GM12878 (cell line): ENCODE data around the gene URI1. TPM values are rescaled to one million over a fixed set of nuclear protein-coding genes. Genes with fewer than 3 reads are reported as not detected.
A peak's percentile ranks its signal among the peaks of the same experiment; 100 is the strongest.

ENCODE experiments used
- ATAC-seq: fragments of 200-7000 bp; cut with Tn5 transposase; 3 replicates; pipeline ENCODE4 v1.9.1; 2020; ENCODE audit warnings: mild to moderate bottlenecking, moderate library complexity
- BruUV-seq: library from RNA; stranded (reverse); fragments of 400-500 nt; replicated peaks from 2 replicates; lab custom pipeline; 2021; lab: Mats Ljungman, UMichigan
- CTCF ChIA-PET: fragments of 300-600 bp; sonication (Branson Sonifier 250); formaldehyde crosslinking; extraction: SDS; loops from one replicate; lab custom pipeline; 2021; ENCODE audit warnings: inconsistent platforms; lab: Yijun Ruan, JAX
- POLR2A ChIA-PET: fragments of 350-600 bp; formaldehyde crosslinking; extraction: SDS; loops from one replicate; lab custom pipeline; 2021; ENCODE audit warnings: inconsistent platforms; lab: Charles Lee
- RAD21 ChIA-PET: fragments of 300-600 bp; sonication (Branson Sonifier 250); formaldehyde crosslinking; loops from one replicate; lab custom pipeline; 2023; ENCODE audit warnings: antibody characterized with exemption; ENCODE audit not compliant: unreplicated experiment; lab: Charles Lee
- SMC1A ChIA-PET: fragments of 300-600 bp; sonication (Branson Sonifier 250); formaldehyde crosslinking; loops from one replicate; lab custom pipeline; 2023; ENCODE audit not compliant: unreplicated experiment, uncharacterized antibody; lab: Charles Lee
- DNase-seq: peaks from one replicate; pipeline ENCODE4 v3.0.0-alpha.2; 2011; ENCODE audit warnings: low read depth, low spot score
- FAIRE-seq: peaks from 3 replicates; lab custom pipeline; 2011; peaks lifted over from hg19 to GRCh38; lab: Jason Lieb, UNC
- H2AFZ ChIP-seq: 2 replicates; pipeline ENCODE4 v1.6.0; 2011; ENCODE audit warnings: low read depth, low read length, control low read depth; ENCODE audit not compliant: control insufficient read depth
- H3K27ac ChIP-seq: 2 replicates; pipeline ENCODE4 v1.5.1; 2011; ENCODE audit warnings: control low read depth; ENCODE audit not compliant: control insufficient read depth, insufficient read depth
- H3K27me3 ChIP-seq, 2 experiments: replicated peaks in 1 of 2; 2 replicates each; pipeline versions ENCODE4 v1.6.0 to v1.6.1; 2011; ENCODE audit warnings: low read length in 1 of 2; ENCODE audit not compliant: control insufficient read depth in 2 of 2, insufficient read depth in 2 of 2
- H3K36me3 ChIP-seq, 2 experiments: 2 replicates each; pipeline ENCODE4 v1.5.1; 2011; ENCODE audit warnings: low read length in 1 of 2; ENCODE audit not compliant: control insufficient read depth in 2 of 2, insufficient read depth in 2 of 2
- H3K4me1 ChIP-seq: 2 replicates; pipeline ENCODE4 v1.6.1; 2011; ENCODE audit warnings: mild to moderate bottlenecking, low read length, moderate library complexity, mixed read lengths; ENCODE audit not compliant: control insufficient read depth, insufficient read depth
- H3K4me2 ChIP-seq: 2 replicates; pipeline ENCODE4 v1.6.0; 2011; ENCODE audit warnings: control low read depth; ENCODE audit not compliant: control insufficient read depth, insufficient read depth
- H3K4me3 ChIP-seq: fragments of 200-600 bp; sonication (generic); 2 replicates; pipeline ENCODE4 v1.5.1; 2016
- H3K79me2 ChIP-seq: 2 replicates; pipeline ENCODE4 v1.6.0; 2011; ENCODE audit warnings: low read length; ENCODE audit not compliant: control insufficient read depth, insufficient read depth
- H3K9ac ChIP-seq: 2 replicates; pipeline ENCODE4 v1.8.0; 2011; ENCODE audit warnings: low read length, control low read depth, mixed read lengths; ENCODE audit not compliant: control insufficient read depth, insufficient read depth
- H3K9me3 ChIP-seq: replicated peaks from 3 replicates; pipeline ENCODE4 v1.5.1; 2011; ENCODE audit warnings: mild to moderate bottlenecking, low read length; ENCODE audit not compliant: control insufficient read depth, insufficient read depth
- H4K20me1 ChIP-seq: 2 replicates; pipeline ENCODE4 v1.6.0; 2011; ENCODE audit not compliant: control insufficient read depth, insufficient read depth
- EED ChIP-seq: sonication (generic); IDR thresholded peaks from 2 replicates; pipeline ENCODE4 v1.6.1; 2016; ENCODE audit warnings: antibody characterized with exemption, low read depth
- EZH2 ChIP-seq: IDR thresholded peaks from 2 replicates; pipeline ENCODE4 v1.6.1; 2012; ENCODE audit warnings: low read depth, mild to moderate bottlenecking, control low read depth, inconsistent platforms, low read length, borderline replicate concordance; ENCODE audit not compliant: control insufficient read depth
- GATAD2B ChIP-seq: fragments of 450-650 bp; conservative IDR thresholded peaks from 2 replicates; pipeline ENCODE4 v1.6.1; 2017; ENCODE audit warnings: low read depth, mild to moderate bottlenecking, moderate library complexity
- NR2C1 ChIP-seq: fragments of 450-650 bp; IDR thresholded peaks from 2 replicates; pipeline ENCODE4 v1.6.1; 2017; ENCODE audit warnings: antibody characterized with exemption, mild to moderate bottlenecking, moderate library complexity
- POLR2AphosphoS5 ChIP-seq: IDR thresholded peaks from 2 replicates; pipeline ENCODE4 v1.6.1; 2011; ENCODE audit warnings: mild to moderate bottlenecking, low read length, inconsistent platforms
- RCOR1 ChIP-seq: conservative IDR thresholded peaks from 2 replicates; pipeline ENCODE4 v1.6.1; 2012; ENCODE audit warnings: low read depth, low read length, improper control_type of control experiment
- SREBF1 ChIP-seq: IDR thresholded peaks from 2 replicates; pipeline ENCODE4 v1.6.1; 2012; ENCODE audit warnings: mild to moderate bottlenecking, low read length
- SRF ChIP-seq, 2 experiments: IDR thresholded peaks; 2 replicates each; pipeline ENCODE4 v1.6.1; 2011; ENCODE audit warnings: low read depth in 2 of 2, low read length in 2 of 2, mild to moderate bottlenecking in 1 of 2, moderate library complexity in 1 of 2
- STAT3 ChIP-seq: IDR thresholded peaks from 2 replicates; pipeline ENCODE4 v1.6.1; 2011; ENCODE audit warnings: low read depth, low read length, improper control_type of control experiment
- TARDBP ChIP-seq: IDR thresholded peaks from 2 replicates; pipeline ENCODE4 v1.6.1; 2016; ENCODE audit warnings: borderline replicate concordance
- ZNF384 ChIP-seq: IDR thresholded peaks from 2 replicates; pipeline ENCODE4 v1.6.1; 2012; ENCODE audit warnings: low read depth, mild to moderate bottlenecking, low read length, improper control_type of control experiment, borderline replicate concordance
- WGBS: methylation state at CpG from one replicate; pipeline ENCODE4 v1.1.6; 2016; ENCODE audit warnings: low lambda C conversion rate; ENCODE audit not compliant: insufficient replicate concordance, insufficient coverage; ENCODE audit errors: missing lambda C conversion rate; 5-methylcytosine and 5-hydroxymethylcytosine counted together
- in situ Hi-C: fragments of 300-500 bp; cut with MboI; formaldehyde crosslinking; loops from 9 replicates; pipeline ENCODE4 v1.14.3; 2018; ENCODE audit warnings: mixed read lengths
- intact Hi-C: fragments of 100-400 bp; cut with micrococcal nuclease; formaldehyde crosslinking; loops from one replicate; pipeline ENCODE4 v1.14.2; 2022; ENCODE audit not compliant: unreplicated experiment
- polyA plus RNA-seq, 11 experiments: library from polyadenylated mRNA; depleted of rRNA in 4 of 11; unstranded in 6 of 11; stranded (reverse) in 5 of 11; fragments of >200 nt; fragmentation: Nextera tagmentation in 4 of 11; fragmentation: Illumina TruSeq in 1 of 11; extraction: Ambion mirVana in 4 of 11; extraction: Trizol in 1 of 11; gene quantifications; 1 replicate in 1 of 11; 2 replicates in 10 of 11; pipeline versions ENCODE4 v1.2.1 to v1.2.3, GENCODE V29; 2011 to 2016; ENCODE audit warnings: inconsistent platforms in 2 of 11, missing spikeins in 2 of 11, low read depth in 1 of 11
- total RNA-seq, 4 experiments: library from RNA; depleted of rRNA in 3 of 4; stranded (reverse); fragments of >200 nt in 3 of 4; fragmentation: Illumina TruSeq in 1 of 4; extraction: Trizol in 1 of 4; gene quantifications; 2 replicates each; pipeline versions ENCODE4 v1.2.1 to v1.2.3, GENCODE V29; 2013 to 2021
- TF ChIP-seq, protein P1 (sequence below): fragments of 450-650 bp; IDR thresholded peaks from 2 replicates; pipeline ENCODE4 v1.6.1; 2017; ENCODE audit warnings: mild to moderate bottlenecking, moderate library complexity
- TF ChIP-seq, protein P2 (sequence below): fragments of 450-650 bp; IDR thresholded peaks from 2 replicates; pipeline ENCODE4 v1.6.1; 2018; ENCODE audit warnings: mild to moderate bottlenecking, low read depth, moderate library complexity; ENCODE audit not compliant: partially characterized antibody

Gene URI1
- total and polyA plus RNA-seq, 10 of the 15 experiments (the other 5 are each of a cell fraction or from before 2014, with no cell fraction given) = 15.2 to 94.2 (median 47.9) TPM

DNA sequence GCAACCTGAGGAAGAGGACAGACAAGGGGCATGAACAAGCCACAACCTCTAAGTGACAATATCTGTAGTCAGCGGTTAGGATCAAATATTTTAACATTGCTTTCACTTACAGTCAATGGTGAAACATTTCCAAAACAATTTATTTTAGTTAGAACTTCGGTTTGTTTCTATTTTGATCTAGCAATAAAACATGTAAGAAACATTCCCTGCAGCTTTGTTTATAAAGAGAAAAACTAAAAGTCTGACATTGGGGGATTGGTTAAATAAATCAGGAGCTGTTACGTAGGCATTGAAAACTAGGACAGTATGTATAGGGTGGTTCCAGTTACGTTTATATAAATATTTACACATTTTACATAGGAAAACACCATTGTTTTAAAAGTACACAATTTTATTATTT lies 3.4 kb downstream of the URI1 start:
- FAIRE-seq (no peak), ATAC-seq (no peak)
- POLR2A ChIA-PET = interaction anchor here (1.0 to 1.2 kb wide), 4 partner anchors 12 to 32 kb away, joined by 3 to 4 read pairs (median 3); no protein-coding TSS in a partner anchor

More for the DNA sequence above, 3.4 kb downstream of the URI1 start:
- Histone ChIP-seq H3K9me3 (peaks cover 3% of the 10 kb centered on the region; the same call in 2 of the 3 replicates), H3K79me2 (peaks cover 66% of the 10 kb centered on the region), H3K4me2 (peak overlapping the region; percentile 78), H3K27me3 (no peaks in the 10 kb centered on the region), H3K4me3 (peak overlapping the region; percentile 57), H2AFZ (no peak overlapping the region), H3K9ac (no peak overlapping the region), H3K4me1 (peaks cover 3% of the 10 kb centered on the region; the same call in 1 of the 2 replicates), H3K36me3 (no peaks in the 10 kb centered on the region), H4K20me1 (no peaks in the 10 kb centered on the region), H3K27ac (no peak overlapping the region; the same call in 1 of the 2 replicates)
- TF ChIP-seq, protein P1, sequence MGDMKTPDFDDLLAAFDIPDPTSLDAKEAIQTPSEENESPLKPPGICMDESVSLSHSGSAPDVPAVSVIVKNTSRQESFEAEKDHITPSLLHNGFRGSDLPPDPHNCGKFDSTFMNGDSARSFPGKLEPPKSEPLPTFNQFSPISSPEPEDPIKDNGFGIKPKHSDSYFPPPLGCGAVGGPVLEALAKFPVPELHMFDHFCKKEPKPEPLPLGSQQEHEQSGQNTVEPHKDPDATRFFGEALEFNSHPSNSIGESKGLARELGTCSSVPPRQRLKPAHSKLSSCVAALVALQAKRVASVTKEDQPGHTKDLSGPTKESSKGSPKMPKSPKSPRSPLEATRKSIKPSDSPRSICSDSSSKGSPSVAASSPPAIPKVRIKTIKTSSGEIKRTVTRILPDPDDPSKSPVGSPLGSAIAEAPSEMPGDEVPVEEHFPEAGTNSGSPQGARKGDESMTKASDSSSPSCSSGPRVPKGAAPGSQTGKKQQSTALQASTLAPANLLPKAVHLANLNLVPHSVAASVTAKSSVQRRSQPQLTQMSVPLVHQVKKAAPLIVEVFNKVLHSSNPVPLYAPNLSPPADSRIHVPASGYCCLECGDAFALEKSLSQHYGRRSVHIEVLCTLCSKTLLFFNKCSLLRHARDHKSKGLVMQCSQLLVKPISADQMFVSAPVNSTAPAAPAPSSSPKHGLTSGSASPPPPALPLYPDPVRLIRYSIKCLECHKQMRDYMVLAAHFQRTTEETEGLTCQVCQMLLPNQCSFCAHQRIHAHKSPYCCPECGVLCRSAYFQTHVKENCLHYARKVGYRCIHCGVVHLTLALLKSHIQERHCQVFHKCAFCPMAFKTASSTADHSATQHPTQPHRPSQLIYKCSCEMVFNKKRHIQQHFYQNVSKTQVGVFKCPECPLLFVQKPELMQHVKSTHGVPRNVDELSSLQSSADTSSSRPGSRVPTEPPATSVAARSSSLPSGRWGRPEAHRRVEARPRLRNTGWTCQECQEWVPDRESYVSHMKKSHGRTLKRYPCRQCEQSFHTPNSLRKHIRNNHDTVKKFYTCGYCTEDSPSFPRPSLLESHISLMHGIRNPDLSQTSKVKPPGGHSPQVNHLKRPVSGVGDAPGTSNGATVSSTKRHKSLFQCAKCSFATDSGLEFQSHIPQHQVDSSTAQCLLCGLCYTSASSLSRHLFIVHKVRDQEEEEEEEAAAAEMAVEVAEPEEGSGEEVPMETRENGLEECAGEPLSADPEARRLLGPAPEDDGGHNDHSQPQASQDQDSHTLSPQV = no peak
- no peak for TF ChIP-seq SRF (IDR thresholded peaks at IDR 0.05; ENCODE audit: low read depth in 2 of 2, low read length in 2 of 2)
- TF ChIP-seq RCOR1 = no peak
- TF ChIP-seq GATAD2B = no peak
- no peak for TF ChIP-seq NR2C1
- TF ChIP-seq STAT3 = no peak
- no peak for TF ChIP-seq EZH2
- no peak for TF ChIP-seq TARDBP
- TF ChIP-seq SREBF1 = no peak
- no peak for TF ChIP-seq ZNF384
- TF ChIP-seq EED = no peak
- no peak for TF ChIP-seq POLR2AphosphoS5
- TF ChIP-seq, protein P2, sequence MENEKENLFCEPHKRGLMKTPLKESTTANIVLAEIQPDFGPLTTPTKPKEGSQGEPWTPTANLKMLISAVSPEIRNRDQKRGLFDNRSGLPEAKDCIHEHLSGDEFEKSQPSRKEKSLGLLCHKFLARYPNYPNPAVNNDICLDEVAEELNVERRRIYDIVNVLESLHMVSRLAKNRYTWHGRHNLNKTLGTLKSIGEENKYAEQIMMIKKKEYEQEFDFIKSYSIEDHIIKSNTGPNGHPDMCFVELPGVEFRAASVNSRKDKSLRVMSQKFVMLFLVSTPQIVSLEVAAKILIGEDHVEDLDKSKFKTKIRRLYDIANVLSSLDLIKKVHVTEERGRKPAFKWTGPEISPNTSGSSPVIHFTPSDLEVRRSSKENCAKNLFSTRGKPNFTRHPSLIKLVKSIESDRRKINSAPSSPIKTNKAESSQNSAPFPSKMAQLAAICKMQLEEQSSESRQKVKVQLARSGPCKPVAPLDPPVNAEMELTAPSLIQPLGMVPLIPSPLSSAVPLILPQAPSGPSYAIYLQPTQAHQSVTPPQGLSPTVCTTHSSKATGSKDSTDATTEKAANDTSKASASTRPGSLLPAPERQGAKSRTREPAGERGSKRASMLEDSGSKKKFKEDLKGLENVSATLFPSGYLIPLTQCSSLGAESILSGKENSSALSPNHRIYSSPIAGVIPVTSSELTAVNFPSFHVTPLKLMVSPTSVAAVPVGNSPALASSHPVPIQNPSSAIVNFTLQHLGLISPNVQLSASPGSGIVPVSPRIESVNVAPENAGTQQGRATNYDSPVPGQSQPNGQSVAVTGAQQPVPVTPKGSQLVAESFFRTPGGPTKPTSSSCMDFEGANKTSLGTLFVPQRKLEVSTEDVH = no peak
- BruUV-seq = no TSS peak
- ChIA-PET RAD21 (interaction anchor here (0.9 to 2.1 kb wide), 7 partner anchors 17 to 84 kb away, joined by 3 to 12 read pairs (median 4); no protein-coding TSS in a partner anchor), CTCF (interaction anchor here (0.6 to 3.9 kb wide), 9 partner anchors 10 to 395 kb away, joined by 3 to 35 read pairs (median 3); no protein-coding TSS in a partner anchor), SMC1A (interaction anchor here (0.6 to 4.3 kb wide), 15 partner anchors 9 to 101 kb away, joined by 3 to 26 read pairs (median 6); no protein-coding TSS in a partner anchor)
- in situ Hi-C loops = no loop called here
- DNase-seq = no peak
- intact Hi-C loops = no loop called here
- WGBS = 73% methylated on average over 4 of the region's 4 CpGs
